ENCODE results near the gene FAF2.
A peak's percentile ranks its signal among the peaks of the same experiment; 100 is the strongest.
"Not testable (repeated sequence)": the region's sequence is repeated elsewhere in the genome, so short reads cannot be mapped to it uniquely, and the experiment has no call there.

FAF2 gene

GRCh38 chr5:176429972-176430371, 18.2 kb upstream of the FAF2 start:
- no peak for DNase-seq (ENCODE audit: low read depth in 2 of 2)
- H3K4me3 ChIP-seq (replicated peaks in 1 of 2; ENCODE audit: low read depth in 2 of 2, low read length in 2 of 2), result no peak overlapping the region
- no peak for TF ChIP-seq CTCF (IDR thresholded peaks at IDR 0.05; ENCODE audit: low read depth, low read length)

- H3K4me3 ChIP-seq (replicated peaks in 1 of 2; ENCODE audit: low read depth in 2 of 2, low read length in 2 of 2), result no peak overlapping the region
- no peak for TF ChIP-seq CTCF (IDR thresholded peaks at IDR 0.05; ENCODE audit: low read depth, low read length)
- no peak for DNase-seq (ENCODE audit: low read depth in 2 of 2)
These were observed 15.5 kb upstream of the FAF2 start for GRCh38 chr5:176432707-176433106.

GRCh38 chr5:176436656-176437055, 11.5 kb upstream of the FAF2 start:
- DNase-seq (ENCODE audit: low read depth in 2 of 2), result peak in 1 of 2 donors; percentile 39
- H3K4me3 ChIP-seq (replicated peaks in 1 of 2; ENCODE audit: low read depth in 2 of 2, low read length in 2 of 2), result no peak overlapping the region
- no peak for TF ChIP-seq CTCF (IDR thresholded peaks at IDR 0.05; ENCODE audit: low read depth, low read length)

GRCh38 chr5:176438959-176439757, 9.0 kb upstream of the FAF2 start:
- TF ChIP-seq CTCF (IDR thresholded peaks at IDR 0.05; ENCODE audit: low read depth, low read length), result no peak
- peak; percentile 67 to 70 for DNase-seq (ENCODE audit: low read depth in 2 of 2)

GRCh38 chr5:176440927-176441706, 7.1 kb upstream of the FAF2 start:
- no peak for DNase-seq (ENCODE audit: low read depth in 2 of 2)
- no peak for TF ChIP-seq CTCF (IDR thresholded peaks at IDR 0.05; ENCODE audit: low read depth, low read length)
- no peak overlapping the region for H3K4me3 ChIP-seq (replicated peaks in 1 of 2; ENCODE audit: low read depth in 2 of 2, low read length in 2 of 2)

More at GRCh38 chr5:176438959-176439757, 9.0 kb upstream of the FAF2 start:
- H3K4me3 ChIP-seq (replicated peaks in 1 of 2; ENCODE audit: low read depth in 2 of 2, low read length in 2 of 2), result no peak overlapping the region

- no peak for TF ChIP-seq CTCF (IDR thresholded peaks at IDR 0.05; ENCODE audit: low read depth, low read length)
- DNase-seq (ENCODE audit: low read depth in 2 of 2), result peak; percentile 50 to 63
- no peak overlapping the region for H3K4me3 ChIP-seq (replicated peaks in 1 of 2; ENCODE audit: low read depth in 2 of 2, low read length in 2 of 2)
These were observed 6.3 kb upstream of the FAF2 start for GRCh38 chr5:176441921-176442323.

- DNase-seq (ENCODE audit: low read depth in 2 of 2); H3K4me3 ChIP-seq (replicated peaks in 1 of 2; ENCODE audit: low read depth in 2 of 2, low read length in 2 of 2): not testable (repeated sequence)
These were observed 5.3 kb upstream of the FAF2 start for GRCh38 chr5:176442911-176443310.
